ENCODE measurements around the gene PRIMA1.

GRCh38 chr14:93691042-93691780 is 97.1 kb downstream of the PRIMA1 start:
- TF ChIP-seq, protein P1, sequence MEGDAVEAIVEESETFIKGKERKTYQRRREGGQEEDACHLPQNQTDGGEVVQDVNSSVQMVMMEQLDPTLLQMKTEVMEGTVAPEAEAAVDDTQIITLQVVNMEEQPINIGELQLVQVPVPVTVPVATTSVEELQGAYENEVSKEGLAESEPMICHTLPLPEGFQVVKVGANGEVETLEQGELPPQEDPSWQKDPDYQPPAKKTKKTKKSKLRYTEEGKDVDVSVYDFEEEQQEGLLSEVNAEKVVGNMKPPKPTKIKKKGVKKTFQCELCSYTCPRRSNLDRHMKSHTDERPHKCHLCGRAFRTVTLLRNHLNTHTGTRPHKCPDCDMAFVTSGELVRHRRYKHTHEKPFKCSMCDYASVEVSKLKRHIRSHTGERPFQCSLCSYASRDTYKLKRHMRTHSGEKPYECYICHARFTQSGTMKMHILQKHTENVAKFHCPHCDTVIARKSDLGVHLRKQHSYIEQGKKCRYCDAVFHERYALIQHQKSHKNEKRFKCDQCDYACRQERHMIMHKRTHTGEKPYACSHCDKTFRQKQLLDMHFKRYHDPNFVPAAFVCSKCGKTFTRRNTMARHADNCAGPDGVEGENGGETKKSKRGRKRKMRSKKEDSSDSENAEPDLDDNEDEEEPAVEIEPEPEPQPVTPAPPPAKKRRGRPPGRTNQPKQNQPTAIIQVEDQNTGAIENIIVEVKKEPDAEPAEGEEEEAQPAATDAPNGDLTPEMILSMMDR (IDR thresholded peaks at IDR 0.05), result no peak
- TF ChIP-seq, protein P2, sequence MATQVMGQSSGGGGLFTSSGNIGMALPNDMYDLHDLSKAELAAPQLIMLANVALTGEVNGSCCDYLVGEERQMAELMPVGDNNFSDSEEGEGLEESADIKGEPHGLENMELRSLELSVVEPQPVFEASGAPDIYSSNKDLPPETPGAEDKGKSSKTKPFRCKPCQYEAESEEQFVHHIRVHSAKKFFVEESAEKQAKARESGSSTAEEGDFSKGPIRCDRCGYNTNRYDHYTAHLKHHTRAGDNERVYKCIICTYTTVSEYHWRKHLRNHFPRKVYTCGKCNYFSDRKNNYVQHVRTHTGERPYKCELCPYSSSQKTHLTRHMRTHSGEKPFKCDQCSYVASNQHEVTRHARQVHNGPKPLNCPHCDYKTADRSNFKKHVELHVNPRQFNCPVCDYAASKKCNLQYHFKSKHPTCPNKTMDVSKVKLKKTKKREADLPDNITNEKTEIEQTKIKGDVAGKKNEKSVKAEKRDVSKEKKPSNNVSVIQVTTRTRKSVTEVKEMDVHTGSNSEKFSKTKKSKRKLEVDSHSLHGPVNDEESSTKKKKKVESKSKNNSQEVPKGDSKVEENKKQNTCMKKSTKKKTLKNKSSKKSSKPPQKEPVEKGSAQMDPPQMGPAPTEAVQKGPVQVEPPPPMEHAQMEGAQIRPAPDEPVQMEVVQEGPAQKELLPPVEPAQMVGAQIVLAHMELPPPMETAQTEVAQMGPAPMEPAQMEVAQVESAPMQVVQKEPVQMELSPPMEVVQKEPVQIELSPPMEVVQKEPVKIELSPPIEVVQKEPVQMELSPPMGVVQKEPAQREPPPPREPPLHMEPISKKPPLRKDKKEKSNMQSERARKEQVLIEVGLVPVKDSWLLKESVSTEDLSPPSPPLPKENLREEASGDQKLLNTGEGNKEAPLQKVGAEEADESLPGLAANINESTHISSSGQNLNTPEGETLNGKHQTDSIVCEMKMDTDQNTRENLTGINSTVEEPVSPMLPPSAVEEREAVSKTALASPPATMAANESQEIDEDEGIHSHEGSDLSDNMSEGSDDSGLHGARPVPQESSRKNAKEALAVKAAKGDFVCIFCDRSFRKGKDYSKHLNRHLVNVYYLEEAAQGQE (IDR thresholded peaks at IDR 0.05; ENCODE audit: insufficient read depth in 1 of 2, low read depth in 2 of 2, low read length in 1 of 2), result no peak
- TF ChIP-seq POLR2AphosphoS5 (IDR thresholded peaks at IDR 0.05; ENCODE audit: low read depth, low read length) (no peak), TCF7L2 (IDR thresholded peaks at IDR 0.05; ENCODE audit: low read depth, low read length) (no peak)

Data from Panc1 (cell line).